Endothelial cell of umbilical vein (primary cell): ENCODE data around the gene NEDD4L. TPM values are rescaled to one million over a fixed set of nuclear protein-coding genes. Genes with fewer than 3 reads are reported as not detected.

Source experiments
- BruUV-seq: library from RNA; stranded (reverse); fragments of 400-500 nt; replicated peaks from 2 replicates; lab custom pipeline; 2021; lab: Mats Ljungman, UMichigan
- CTCF ChIA-PET: fragments of 300-600, 350-600 bp; sonication (Branson Sonifier 250); formaldehyde crosslinking; loops from one replicate; lab custom pipeline; 2021; ENCODE audit warnings: antibody characterized with exemption, inconsistent platforms; lab: Charles Lee
- POLR2A ChIA-PET: fragments of 300-600, 350-600 bp; sonication (Branson Sonifier 250); formaldehyde crosslinking; loops from one replicate; lab custom pipeline; 2021; ENCODE audit warnings: antibody characterized with exemption, inconsistent platforms; lab: Charles Lee
- DNase-seq: peaks from one replicate; pipeline ENCODE4 v3.0.0-alpha.2; 2011; ENCODE audit warnings: low read depth, low spot score
- FAIRE-seq: peaks from 2 replicates; lab custom pipeline; 2011; peaks lifted over from hg19 to GRCh38; lab: Jason Lieb, UNC
- H2AFZ ChIP-seq: 2 replicates; pipeline ENCODE4 v1.6.0; 2012; ENCODE audit warnings: low read depth, low read length, control low read depth, inconsistent platforms
- H3K27ac ChIP-seq: 2 replicates; pipeline ENCODE4 v1.5.1; 2011; ENCODE audit warnings: low read depth, mild to moderate bottlenecking, control low read depth, low read length, moderate library complexity; ENCODE audit not compliant: insufficient read depth
- H3K27me3 ChIP-seq, 2 experiments: 2 replicates each; pipeline versions ENCODE4 v1.6.0 to v1.6.1; 2011; ENCODE audit warnings: low read length in 2 of 2, mixed read lengths in 1 of 2; ENCODE audit not compliant: control insufficient read depth in 2 of 2, insufficient read depth in 2 of 2
- H3K36me3 ChIP-seq, 2 experiments: 2 replicates in 1 of 2; 3 replicates in 1 of 2; pipeline ENCODE4 v1.5.1; 2011; ENCODE audit warnings: low read length in 2 of 2, mild to moderate bottlenecking in 1 of 2, moderate library complexity in 1 of 2; ENCODE audit not compliant: control insufficient read depth in 2 of 2, insufficient read depth in 2 of 2; ENCODE audit errors: extremely low read depth in 1 of 2
- H3K4me1 ChIP-seq: 3 replicates; pipeline ENCODE4 v1.5.1; 2011; ENCODE audit warnings: mild to moderate bottlenecking, low read length; ENCODE audit not compliant: control insufficient read depth, insufficient read depth; ENCODE audit errors: extremely low read depth
- H3K4me2 ChIP-seq: 2 replicates; pipeline ENCODE4 v1.6.1; 2011; ENCODE audit warnings: low read length, control low read depth, mixed read lengths; ENCODE audit not compliant: insufficient read depth
- H3K4me3 ChIP-seq, 3 experiments: fragments of 200-600 bp in 1 of 3; sonication (generic), shearing (Covaris generic) in 1 of 3; replicated peaks in 1 of 3; 2 replicates each; pipeline ENCODE4 v1.5.1; 2011 to 2016; ENCODE audit warnings: control low read depth in 3 of 3, low read length in 3 of 3, mild to moderate bottlenecking in 2 of 3, inconsistent platforms in 1 of 3, low read depth in 1 of 3, moderate library complexity in 1 of 3; ENCODE audit not compliant: insufficient read depth in 1 of 3
- H3K79me2 ChIP-seq: 2 replicates; pipeline ENCODE4 v1.6.0; 2012; ENCODE audit warnings: low read length, inconsistent platforms; ENCODE audit not compliant: control insufficient read depth, insufficient read depth
- H3K9ac ChIP-seq: replicated peaks from 2 replicates; pipeline ENCODE3; 2011; ENCODE audit warnings: low read length, control low read depth; ENCODE audit not compliant: insufficient read depth; ENCODE audit errors: extremely low read depth
- H3K9me1 ChIP-seq: replicated peaks from 3 replicates; pipeline ENCODE4 v1.6.0; 2011; ENCODE audit warnings: mild to moderate bottlenecking, low read length; ENCODE audit not compliant: control insufficient read depth, insufficient read depth; ENCODE audit errors: extremely low read depth
- H3K9me3 ChIP-seq: replicated peaks from 2 replicates; pipeline ENCODE4 v1.5.1; 2012; ENCODE audit warnings: low read length, inconsistent platforms; ENCODE audit not compliant: control insufficient read depth, insufficient read depth
- H4K20me1 ChIP-seq: replicated peaks from 2 replicates; pipeline ENCODE3; 2011; ENCODE audit warnings: mild to moderate bottlenecking, low read length; ENCODE audit not compliant: control insufficient read depth, insufficient read depth; ENCODE audit errors: extremely low read depth
- EZH2 ChIP-seq: IDR thresholded peaks from 2 replicates; pipeline ENCODE4 v1.6.1; 2012; ENCODE audit warnings: borderline replicate concordance, low read depth, mild to moderate bottlenecking, moderate library complexity, low read length, inconsistent platforms; ENCODE audit not compliant: severe bottlenecking
- FOS ChIP-seq: IDR thresholded peaks from 2 replicates; pipeline ENCODE4 v1.6.1; 2011; ENCODE audit warnings: mild to moderate bottlenecking, low read length, moderate library complexity, borderline replicate concordance; ENCODE audit not compliant: insufficient read depth
- GATA2 ChIP-seq: IDR thresholded peaks from 2 replicates; pipeline ENCODE4 v1.7.0; 2011; ENCODE audit warnings: low read depth, mild to moderate bottlenecking, moderate library complexity, mixed read lengths, low read length; ENCODE audit not compliant: insufficient read length, insufficient read depth
- JUN ChIP-seq: IDR thresholded peaks from 2 replicates; pipeline ENCODE4 v1.6.1; 2011; ENCODE audit warnings: borderline replicate concordance, low read depth; ENCODE audit not compliant: insufficient read length, insufficient read depth
- MYC ChIP-seq: IDR thresholded peaks from one replicate; pipeline ENCODE4 v1.6.1; 2011; ENCODE audit warnings: mild to moderate bottlenecking, low read depth, low read length
- POLR2A ChIP-seq: IDR thresholded peaks from 2 replicates; pipeline ENCODE4 v1.6.1; 2012; ENCODE audit warnings: low read depth, mild to moderate bottlenecking, control low read depth, low read length
- POLR2AphosphoS5 ChIP-seq: IDR thresholded peaks from 2 replicates; pipeline ENCODE4 v1.6.1; 2012; ENCODE audit warnings: low read depth, mild to moderate bottlenecking, control low read depth, low read length, moderate library complexity; ENCODE audit not compliant: insufficient read depth
- dilution Hi-C: fragments of 300-500 bp; cut with MboI; formaldehyde crosslinking; loops from one replicate; pipeline ENCODE4 v1.15.0; 2019; ENCODE audit warnings: low sequenced_read_pairs; ENCODE audit not compliant: extremely low pct_ligation_motif_present
- intact Hi-C: fragments of 100-400 bp; cut with micrococcal nuclease; formaldehyde crosslinking; loops from one replicate; pipeline ENCODE4 v1.10.0; 2022
- polyA plus RNA-seq, 4 experiments: library from polyadenylated mRNA; depleted of rRNA in 3 of 4; stranded (reverse) in 3 of 4; unstranded in 1 of 4; fragments of >200 nt; gene quantifications; 2 replicates each; pipeline versions ENCODE4 v1.2.1 to v1.2.3, GENCODE V29; 2011 to 2012; ENCODE audit warnings: missing spikeins in 1 of 4
- total RNA-seq: library from RNA; stranded (reverse); gene quantifications from 2 replicates; pipeline ENCODE4 v1.2.3, GENCODE V29; 2021
- TF ChIP-seq, protein P1 (sequence below): IDR thresholded peaks from 2 replicates; pipeline ENCODE4 v1.6.1; 2011; ENCODE audit not compliant: insufficient read depth, insufficient read length
- TF ChIP-seq, protein P2 (sequence below), 2 donors: IDR thresholded peaks; 1 replicate in 1 of 2; 2 replicates in 1 of 2; pipeline ENCODE4 v1.5.1; 2011; ENCODE audit warnings: low read length in 2 of 2, mild to moderate bottlenecking in 2 of 2, moderate library complexity in 2 of 2, control low read depth in 1 of 2, inconsistent platforms in 1 of 2, low read depth in 1 of 2; ENCODE audit not compliant: insufficient read depth in 1 of 2; ENCODE audit errors: extremely low read depth in 1 of 2

NEDD4L gene
- total and polyA plus RNA-seq, 2 donors (not counting 3 experiments of a cell fraction or from before 2014, with no cell fraction given): 20.5 to 78.9 TPM

DNA sequence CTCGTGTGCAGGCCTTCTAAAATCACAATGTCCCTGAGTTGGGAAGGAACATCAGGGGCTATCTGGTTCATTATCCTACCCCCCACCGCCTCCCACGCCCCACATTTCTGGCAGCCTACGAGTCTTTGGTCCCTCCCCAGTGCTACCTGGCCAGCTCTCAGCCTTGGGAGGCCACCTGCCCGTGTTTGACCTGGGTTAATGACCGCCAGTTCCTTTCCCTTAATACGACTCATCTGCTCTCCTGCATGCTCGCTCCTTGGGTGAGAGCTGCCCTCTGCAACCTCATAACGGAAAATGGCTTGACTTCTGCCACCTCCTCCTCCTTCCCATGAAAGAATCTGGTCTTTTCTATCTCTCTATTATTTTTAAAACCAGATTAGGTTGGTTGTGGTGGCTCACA is 112.5 kb downstream of the NEDD4L start:
- TF ChIP-seq FOS: no peak
- TF ChIP-seq GATA2: no peak
- Histone ChIP-seq H3K9ac (no peak overlapping the region), H3K27ac (no peak overlapping the region), H3K36me3 (no peaks in the 10 kb centered on the region), H2AFZ (no peak overlapping the region), H4K20me1 (no peaks in the 10 kb centered on the region), H3K79me2 (no peaks in the 10 kb centered on the region), H3K4me1 (peaks cover 7% of the 10 kb centered on the region), H3K27me3 (peaks cover 0 to 3% of the 10 kb centered on the region in 2 experiments), H3K4me2 (no peak overlapping the region), H3K9me1 (no peaks in the 10 kb centered on the region), H3K4me3 (no peak overlapping the region), H3K9me3 (no peaks in the 10 kb centered on the region)
- dilution Hi-C loops (no loop called here), intact Hi-C loops (no loop called here)
- BruUV-seq: no TSS peak
- DNase-seq: no peak
- ChIA-PET POLR2A (no interaction called here), CTCF (no interaction called here)
- no peak for FAIRE-seq

DNA sequence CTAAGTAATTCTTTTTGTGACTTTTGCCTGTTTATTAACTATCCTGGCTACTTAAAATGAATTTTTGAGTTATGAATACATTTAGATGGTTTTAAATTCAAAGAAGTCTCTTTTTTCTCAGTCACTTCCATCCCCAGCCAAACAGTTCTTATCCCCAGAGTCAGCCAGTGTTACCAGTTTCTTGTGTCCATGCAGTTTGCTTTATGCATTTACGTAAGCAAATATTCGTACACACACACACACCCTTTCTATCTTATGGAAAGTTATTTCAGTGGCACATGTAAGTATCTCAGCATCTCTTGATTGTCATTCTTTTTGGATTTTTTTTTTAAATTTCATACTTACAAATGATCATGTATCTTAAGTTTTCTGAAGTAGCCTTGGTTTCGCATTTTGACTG is 113.2 kb downstream of the NEDD4L start:
- Histone ChIP-seq H3K4me1 (peaks cover 7% of the 10 kb centered on the region), H3K27ac (no peak overlapping the region), H3K9ac (no peak overlapping the region), H3K36me3 (no peaks in the 10 kb centered on the region), H3K9me1 (no peaks in the 10 kb centered on the region), H4K20me1 (no peaks in the 10 kb centered on the region), H2AFZ (no peak overlapping the region), H3K27me3 (peaks cover 0 to 3% of the 10 kb centered on the region in 2 experiments), H3K4me3 (no peak overlapping the region), H3K79me2 (no peaks in the 10 kb centered on the region), H3K9me3 (no peaks in the 10 kb centered on the region), H3K4me2 (no peak overlapping the region)
- ChIA-PET CTCF (interaction anchor here (0.8 kb wide), 1 partner anchor 35 kb away, joined by 3 read pairs; no protein-coding TSS in a partner anchor), POLR2A (interaction anchor here (0.6 kb wide), 1 partner anchor 10 kb away, joined by 5 read pairs; no protein-coding TSS in a partner anchor)
- DNase-seq (no peak), FAIRE-seq (no peak)
- TF ChIP-seq, protein P1, sequence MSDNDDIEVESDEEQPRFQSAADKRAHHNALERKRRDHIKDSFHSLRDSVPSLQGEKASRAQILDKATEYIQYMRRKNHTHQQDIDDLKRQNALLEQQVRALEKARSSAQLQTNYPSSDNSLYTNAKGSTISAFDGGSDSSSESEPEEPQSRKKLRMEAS: no peak
- TF ChIP-seq JUN: no peak
- no peak for TF ChIP-seq POLR2AphosphoS5
- TF ChIP-seq EZH2: no peak
- TF ChIP-seq, protein P2, sequence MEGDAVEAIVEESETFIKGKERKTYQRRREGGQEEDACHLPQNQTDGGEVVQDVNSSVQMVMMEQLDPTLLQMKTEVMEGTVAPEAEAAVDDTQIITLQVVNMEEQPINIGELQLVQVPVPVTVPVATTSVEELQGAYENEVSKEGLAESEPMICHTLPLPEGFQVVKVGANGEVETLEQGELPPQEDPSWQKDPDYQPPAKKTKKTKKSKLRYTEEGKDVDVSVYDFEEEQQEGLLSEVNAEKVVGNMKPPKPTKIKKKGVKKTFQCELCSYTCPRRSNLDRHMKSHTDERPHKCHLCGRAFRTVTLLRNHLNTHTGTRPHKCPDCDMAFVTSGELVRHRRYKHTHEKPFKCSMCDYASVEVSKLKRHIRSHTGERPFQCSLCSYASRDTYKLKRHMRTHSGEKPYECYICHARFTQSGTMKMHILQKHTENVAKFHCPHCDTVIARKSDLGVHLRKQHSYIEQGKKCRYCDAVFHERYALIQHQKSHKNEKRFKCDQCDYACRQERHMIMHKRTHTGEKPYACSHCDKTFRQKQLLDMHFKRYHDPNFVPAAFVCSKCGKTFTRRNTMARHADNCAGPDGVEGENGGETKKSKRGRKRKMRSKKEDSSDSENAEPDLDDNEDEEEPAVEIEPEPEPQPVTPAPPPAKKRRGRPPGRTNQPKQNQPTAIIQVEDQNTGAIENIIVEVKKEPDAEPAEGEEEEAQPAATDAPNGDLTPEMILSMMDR (IDR thresholded peaks at IDR 0.05; ENCODE audit: extremely low read depth in 1 of 2, insufficient read depth in 1 of 2, low read depth in 1 of 2, low read length in 2 of 2): no peak
- TF ChIP-seq MYC: no peak
- TF ChIP-seq FOS: no peak
- no peak for TF ChIP-seq POLR2A
- no peak for TF ChIP-seq GATA2
- dilution Hi-C loops (no loop called here), intact Hi-C loops (no loop called here)
- BruUV-seq: no TSS peak
